ENCODE results near the gene KIF26B.
"Not testable (repeated sequence)": the region's sequence is repeated elsewhere in the genome, so short reads cannot be mapped to it uniquely, and the experiment has no call there.

The KIF26B gene

GRCh38 chr1:245690946-245691541 lies 536.3 kb downstream of the KIF26B start:
- DNase-seq, result no peak

- DNase-seq, result no peak
Observed at GRCh38 chr1:245691897-245692296, 537.1 kb downstream of the KIF26B start.

GRCh38 chr1:245692318-245692717 lies 537.5 kb downstream of the KIF26B start:
- no peak for DNase-seq

GRCh38 chr1:245693116-245693793 lies 538.5 kb downstream of the KIF26B start:
- DNase-seq, result no peak

- DNase-seq, result no peak
Observed at GRCh38 chr1:245693941-245694752, 539.4 kb downstream of the KIF26B start.

GRCh38 chr1:245694753-245695195 lies 540.0 kb downstream of the KIF26B start:
- no peak for DNase-seq

GRCh38 chr1:245695211-245695610 lies 540.4 kb downstream of the KIF26B start:
- DNase-seq, result no peak

- not testable (repeated sequence) for DNase-seq
Observed at GRCh38 chr1:245695701-245696100, 540.9 kb downstream of the KIF26B start.

GRCh38 chr1:245698116-245698515 lies 543.3 kb downstream of the KIF26B start:
- no peak for DNase-seq

GRCh38 chr1:245698860-245699259 lies 544.1 kb downstream of the KIF26B start:
- no peak for DNase-seq

- no peak for DNase-seq
Observed at GRCh38 chr1:245700631-245701030, 545.8 kb downstream of the KIF26B start.

- DNase-seq, result no peak
Observed at GRCh38 chr1:245701631-245702030, 546.8 kb downstream of the KIF26B start.

- no peak for DNase-seq
Observed at GRCh38 chr1:245702346-245702745, 547.6 kb downstream of the KIF26B start.

GRCh38 chr1:245704341-245704740 lies 549.6 kb downstream of the KIF26B start:
- no peak for DNase-seq

- no peak for DNase-seq
Observed at GRCh38 chr1:245704765-245705164, 550.0 kb downstream of the KIF26B start.

GRCh38 chr1:245707941-245708340 lies 553.2 kb downstream of the KIF26B start:
- DNase-seq, result no peak

GRCh38 chr1:245710961-245711903 lies 556.4 kb downstream of the KIF26B start:
- no peak for DNase-seq

- not testable (repeated sequence) for DNase-seq
Observed at GRCh38 chr1:245714027-245714426, 559.2 kb downstream of the KIF26B start.

GRCh38 chr1:245715291-245715701 lies 560.5 kb downstream of the KIF26B start:
- no peak for DNase-seq

- DNase-seq, result no peak
Observed at GRCh38 chr1:245715970-245716369, 561.2 kb downstream of the KIF26B start.

GRCh38 chr1:245716561-245716960 lies 561.8 kb downstream of the KIF26B start:
- no peak for DNase-seq

- no peak for DNase-seq
Observed at GRCh38 chr1:245717611-245718010, 562.8 kb downstream of the KIF26B start.

- no peak for DNase-seq
Observed at GRCh38 chr1:245718123-245718522, 563.3 kb downstream of the KIF26B start.
